ENCODE measurements around the gene ZNF512B. TPM values are rescaled to one million over a fixed set of nuclear protein-coding genes. Genes with fewer than 3 reads are reported as not detected.

ZNF512B gene
- total and polyA plus RNA-seq, 2 donors (not counting 3 experiments of a cell fraction or from before 2014, with no cell fraction given): 8.7 to 30.0 TPM

- H3K27ac ChIP-seq (ENCODE audit: insufficient read depth, low read depth, low read length): no peak overlapping the region
- H3K79me2 ChIP-seq (ENCODE audit: control insufficient read depth, insufficient read depth, low read length): peaks cover 67% of the 10 kb centered on the region
- no peak overlapping the region for H3K9ac ChIP-seq (replicated peaks; ENCODE audit: extremely low read depth, insufficient read depth, low read length)
- dilution Hi-C loops (cut with MboI; ENCODE audit: extremely low pct_ligation_motif_present, low sequenced_read_pairs) (no loop called here), intact Hi-C loops (cut with micrococcal nuclease) (no loop called here)
- H3K27me3 ChIP-seq (ENCODE audit: control insufficient read depth in 2 of 2, insufficient read depth in 2 of 2, low read length in 2 of 2): no peaks in the 10 kb centered on the region
- peaks cover 0 to 4% of the 10 kb centered on the region in 2 experiments for H3K36me3 ChIP-seq (ENCODE audit: control insufficient read depth in 2 of 2, extremely low read depth in 1 of 2, insufficient read depth in 2 of 2, low read length in 2 of 2)
- H3K4me3 ChIP-seq (replicated peaks in 1 of 3; ENCODE audit: insufficient read depth in 1 of 3, low read depth in 1 of 3, low read length in 3 of 3): no peak overlapping the region
- POLR2A ChIA-PET: no interaction called here
- H3K4me1 ChIP-seq (ENCODE audit: control insufficient read depth, extremely low read depth, insufficient read depth, low read length): peaks cover 13% of the 10 kb centered on the region
- no TSS peak for BruUV-seq (replicated peaks)
- TF ChIP-seq POLR2AphosphoS5 (IDR thresholded peaks at IDR 0.05; ENCODE audit: insufficient read depth, low read depth, low read length) (no peak), EZH2 (IDR thresholded peaks at IDR 0.05; ENCODE audit: borderline replicate concordance, low read depth, low read length, severe bottlenecking) (no peak), POLR2A (IDR thresholded peaks at IDR 0.05; ENCODE audit: low read depth, low read length) (no peak), JUN (IDR thresholded peaks at IDR 0.05; ENCODE audit: borderline replicate concordance, insufficient read depth, insufficient read length, low read depth) (no peak), MAX (IDR thresholded peaks at IDR 0.05; ENCODE audit: insufficient read depth, insufficient read length) (no peak), GATA2 (IDR thresholded peaks at IDR 0.05; ENCODE audit: insufficient read depth, insufficient read length, low read depth, low read length) (no peak), MYC (IDR thresholded peaks at IDR 0.05; ENCODE audit: low read depth, low read length) (no peak), FOS (IDR thresholded peaks at IDR 0.05; ENCODE audit: borderline replicate concordance, insufficient read depth, low read length) (no peak)
- no peak for DNase-seq (ENCODE audit: low read depth, low spot score)
- CTCF ChIA-PET: interaction anchor here (0.9 kb wide), 1 partner anchor 413 kb away, joined by 4 read pairs; no protein-coding TSS in a partner anchor
- no peaks in the 10 kb centered on the region for H4K20me1 ChIP-seq (replicated peaks; ENCODE audit: control insufficient read depth, extremely low read depth, insufficient read depth, low read length)
- H2AFZ ChIP-seq (ENCODE audit: low read depth, low read length): no peak overlapping the region
- no peaks in the 10 kb centered on the region for H3K9me1 ChIP-seq (replicated peaks; ENCODE audit: control insufficient read depth, extremely low read depth, insufficient read depth, low read length)
- H3K9me3 ChIP-seq (replicated peaks; ENCODE audit: control insufficient read depth, insufficient read depth, low read length): no peaks in the 10 kb centered on the region
- FAIRE-seq: no peak
- H3K4me2 ChIP-seq (ENCODE audit: insufficient read depth, low read length): no peak overlapping the region
Measured at GRCh38 chr20:63950701-63951397, 18.9 kb downstream of the ZNF512B start.

Measured in endothelial cell of umbilical vein (primary cell).